ENCODE data around the gene CHAMP1.

The CHAMP1 gene

DNA sequence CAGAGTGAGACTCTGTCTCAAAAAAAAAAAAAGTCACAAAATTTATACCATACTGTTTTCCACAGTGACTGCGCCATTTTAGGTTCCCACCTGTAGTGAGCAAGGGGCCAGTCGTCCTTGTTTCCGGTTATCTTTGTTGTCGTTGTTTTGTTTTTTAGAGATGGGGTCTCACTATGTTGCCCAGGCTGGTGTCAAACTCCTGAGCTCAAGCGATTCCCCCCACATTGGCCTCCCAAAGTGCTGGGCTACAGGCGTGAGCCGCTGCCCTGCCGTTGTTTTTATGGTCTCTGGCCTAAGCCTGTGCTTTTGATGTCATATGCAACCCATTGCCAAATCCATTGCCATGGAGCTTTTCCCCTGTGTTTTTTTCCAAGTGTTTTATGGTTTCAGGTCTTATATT is 29.6 kb upstream of the CHAMP1 start:
- Histone ChIP-seq H3K36me3 (ENCODE audit: low read depth) (peaks cover 56% of the 10 kb centered on the region), H3K9me3 (ENCODE audit: severe bottlenecking) (no peaks in the 10 kb centered on the region), H3K4me1 (ENCODE audit: insufficient read depth, poor library complexity, severe bottlenecking) (peaks cover 18% of the 10 kb centered on the region), H3K27me3 (ENCODE audit: insufficient read depth, poor library complexity, severe bottlenecking) (no peaks in the 10 kb centered on the region), H3K4me3 (ENCODE audit: severe bottlenecking) (no peak overlapping the region), H3K27ac (ENCODE audit: poor library complexity, severe bottlenecking) (no peak overlapping the region)
- TF ChIP-seq CTCF (IDR thresholded peaks at IDR 0.05; ENCODE audit: poor library complexity, severe bottlenecking): no peak
- ATAC-seq (ENCODE audit: low read depth): no peak
- DNase-seq (ENCODE audit: low spot score): no peak

- DNase-seq (ENCODE audit: low spot score) (no peak), ATAC-seq (ENCODE audit: low read depth) (no peak)
- Histone ChIP-seq H3K9me3 (ENCODE audit: severe bottlenecking) (no peaks in the 10 kb centered on the region), H3K27me3 (ENCODE audit: insufficient read depth, poor library complexity, severe bottlenecking) (no peaks in the 10 kb centered on the region), H3K36me3 (ENCODE audit: low read depth) (peaks cover 56% of the 10 kb centered on the region), H3K27ac (ENCODE audit: poor library complexity, severe bottlenecking) (no peak overlapping the region), H3K4me1 (ENCODE audit: insufficient read depth, poor library complexity, severe bottlenecking) (peaks cover 18% of the 10 kb centered on the region), H3K4me3 (ENCODE audit: severe bottlenecking) (no peak overlapping the region)
- no peak for TF ChIP-seq CTCF (IDR thresholded peaks at IDR 0.05; ENCODE audit: poor library complexity, severe bottlenecking)
Measured at GRCh38 chr13:114285166-114285808, 29.0 kb upstream of the CHAMP1 start.

- Histone ChIP-seq H3K27ac (ENCODE audit: poor library complexity, severe bottlenecking) (no peak overlapping the region), H3K36me3 (ENCODE audit: low read depth) (peaks cover 65% of the 10 kb centered on the region), H3K4me3 (ENCODE audit: severe bottlenecking) (no peak overlapping the region), H3K27me3 (ENCODE audit: insufficient read depth, poor library complexity, severe bottlenecking) (no peaks in the 10 kb centered on the region), H3K4me1 (ENCODE audit: insufficient read depth, poor library complexity, severe bottlenecking) (peaks cover 14% of the 10 kb centered on the region), H3K9me3 (ENCODE audit: severe bottlenecking) (no peaks in the 10 kb centered on the region)
- ATAC-seq (ENCODE audit: low read depth) (no peak), DNase-seq (ENCODE audit: low spot score) (no peak)
- TF ChIP-seq CTCF (IDR thresholded peaks at IDR 0.05; ENCODE audit: poor library complexity, severe bottlenecking): no peak
Measured at GRCh38 chr13:114286808-114287207, 27.5 kb upstream of the CHAMP1 start.

DNA sequence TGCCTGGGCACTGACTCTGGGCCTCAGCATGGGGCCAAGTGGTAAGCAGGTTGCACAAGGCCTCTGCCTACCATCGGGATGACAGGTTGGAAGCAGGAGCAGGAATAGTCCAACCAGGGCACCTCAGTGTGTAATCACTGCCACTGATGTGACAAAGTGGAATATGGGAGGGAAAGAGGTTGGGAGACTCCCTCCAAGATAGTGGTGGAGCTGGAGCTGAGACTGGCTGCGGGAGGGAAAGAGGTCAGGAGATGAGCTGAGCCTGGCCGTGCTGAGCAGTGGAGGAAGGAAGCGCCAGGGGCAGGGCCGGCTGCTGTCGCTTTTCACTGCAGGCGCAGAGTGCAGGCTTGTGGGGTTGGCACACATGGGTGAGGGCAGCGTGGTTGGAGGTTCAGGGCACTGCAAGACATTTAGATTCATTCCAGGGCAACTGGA is 26.1 kb upstream of the CHAMP1 start:
- Histone ChIP-seq H3K36me3 (ENCODE audit: low read depth) (peaks cover 60% of the 10 kb centered on the region), H3K4me3 (ENCODE audit: severe bottlenecking) (no peak overlapping the region), H3K27me3 (ENCODE audit: insufficient read depth, poor library complexity, severe bottlenecking) (no peaks in the 10 kb centered on the region), H3K9me3 (ENCODE audit: severe bottlenecking) (no peaks in the 10 kb centered on the region), H3K4me1 (ENCODE audit: insufficient read depth, poor library complexity, severe bottlenecking) (peaks cover 9% of the 10 kb centered on the region), H3K27ac (ENCODE audit: poor library complexity, severe bottlenecking) (no peak overlapping the region)
- no peak for TF ChIP-seq CTCF (IDR thresholded peaks at IDR 0.05; ENCODE audit: poor library complexity, severe bottlenecking)
- ATAC-seq (ENCODE audit: low read depth) (no peak; the same call in 2 of the 3 replicates), DNase-seq (ENCODE audit: low spot score) (no peak)

GRCh38 chr13:114296448-114296847 is 17.9 kb upstream of the CHAMP1 start:
- Histone ChIP-seq H3K4me3 (ENCODE audit: severe bottlenecking) (no peak overlapping the region), H3K4me1 (ENCODE audit: insufficient read depth, poor library complexity, severe bottlenecking) (no peaks in the 10 kb centered on the region), H3K36me3 (ENCODE audit: low read depth) (peaks cover 11% of the 10 kb centered on the region), H3K27ac (ENCODE audit: poor library complexity, severe bottlenecking) (no peak overlapping the region), H3K27me3 (ENCODE audit: insufficient read depth, poor library complexity, severe bottlenecking) (no peaks in the 10 kb centered on the region), H3K9me3 (ENCODE audit: severe bottlenecking) (no peaks in the 10 kb centered on the region)
- TF ChIP-seq CTCF (IDR thresholded peaks at IDR 0.05; ENCODE audit: poor library complexity, severe bottlenecking): no peak
- DNase-seq (ENCODE audit: low spot score) (no peak), ATAC-seq (ENCODE audit: low read depth) (no peak)

All from RWPE2 (cell line).